GM18951 (cell line): ENCODE results near the gene OAT.
A peak's percentile ranks its signal among the peaks of the same experiment; 100 is the strongest.

Experiments used
- POLR2A ChIP-seq: IDR thresholded peaks from 4 replicates; pipeline ENCODE4 v1.6.1; 2011; ENCODE audit warnings: mild to moderate bottlenecking; ENCODE audit not compliant: insufficient read length, insufficient read depth; ENCODE audit errors: extremely low read depth
- in situ Hi-C: fragments of 300-500 bp; cut with MboI; formaldehyde crosslinking; loops from one replicate; pipeline ENCODE4 v1.12.0; 2022; ENCODE audit warnings: low sequenced_read_pairs, mixed read lengths, inconsistent platforms; ENCODE audit not compliant: unreplicated experiment

Gene OAT

GRCh38 chr10:124418726-124419501 lies at the start of gene OAT:
OAT (minus strand) TSS chr10:124418923; CDS start chr10:124412171, 6,752 bp downstream.
- TF ChIP-seq POLR2A, result peak; percentile 73
- in situ Hi-C loops, result no loop called here

DNA sequence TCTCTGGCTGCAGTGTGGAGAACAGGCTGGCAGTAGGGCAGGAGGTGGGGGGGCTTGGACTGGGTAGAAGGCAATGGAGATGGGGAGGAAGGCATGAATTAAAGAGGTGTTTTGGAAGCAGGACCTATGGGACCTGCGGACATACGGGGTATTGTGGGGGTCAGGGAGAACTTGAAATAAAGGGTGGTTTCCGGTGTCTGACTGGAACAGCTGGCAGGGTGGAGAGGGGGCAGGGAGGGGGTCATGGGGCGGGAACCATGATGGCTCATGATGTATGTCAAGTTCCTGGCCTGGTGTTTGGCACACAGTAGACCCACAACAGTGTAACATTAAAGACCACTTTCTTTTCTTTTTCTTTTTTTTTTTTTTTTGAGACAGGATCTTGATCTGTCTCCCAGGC lies 48.4 kb upstream of the OAT start:
- TF ChIP-seq POLR2A, result no peak
- in situ Hi-C loops, result no loop called here

GRCh38 chr10:124465777-124466488 lies 47.2 kb upstream of the OAT start:
- in situ Hi-C loops, result no loop called here
- TF ChIP-seq POLR2A, result no peak

DNA sequence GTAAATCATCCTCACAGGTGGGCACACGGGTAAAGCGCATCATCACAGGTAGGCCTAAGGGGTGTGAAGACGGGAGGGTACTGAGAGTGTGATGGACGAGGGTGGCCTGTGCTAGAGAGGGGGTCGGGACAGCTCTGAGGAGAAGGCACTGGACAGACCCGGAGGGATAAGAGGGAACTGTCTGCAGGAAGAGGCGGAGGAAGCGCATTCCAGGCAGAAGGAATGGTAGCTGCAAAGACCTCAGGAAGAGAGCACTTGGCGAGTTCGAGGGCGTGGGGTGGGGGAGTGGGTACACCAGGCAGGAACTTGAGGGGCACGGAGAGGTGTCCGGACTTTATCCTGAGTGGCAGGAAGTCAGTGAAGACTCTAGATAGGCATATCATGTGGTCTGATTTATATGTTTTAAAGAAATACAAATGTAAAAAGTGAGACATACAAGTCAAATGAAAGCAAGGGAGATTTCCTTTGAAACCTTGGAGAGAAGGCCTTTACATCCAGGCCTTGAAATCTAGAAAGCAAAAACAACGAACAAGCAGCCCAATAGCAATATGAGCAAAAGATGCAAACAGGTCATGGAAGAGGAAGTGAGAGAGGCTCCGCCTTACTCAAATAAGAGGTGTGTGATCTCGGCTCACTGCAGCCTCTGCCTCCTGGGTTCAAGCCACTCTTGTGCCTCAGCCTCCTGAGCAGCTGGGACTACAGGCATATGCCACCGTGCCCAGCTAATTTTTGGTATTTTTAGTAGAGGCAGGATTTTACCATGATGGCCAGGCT lies 46.5 kb upstream of the OAT start:
- in situ Hi-C loops, result no loop called here
- no peak for TF ChIP-seq POLR2A

DNA sequence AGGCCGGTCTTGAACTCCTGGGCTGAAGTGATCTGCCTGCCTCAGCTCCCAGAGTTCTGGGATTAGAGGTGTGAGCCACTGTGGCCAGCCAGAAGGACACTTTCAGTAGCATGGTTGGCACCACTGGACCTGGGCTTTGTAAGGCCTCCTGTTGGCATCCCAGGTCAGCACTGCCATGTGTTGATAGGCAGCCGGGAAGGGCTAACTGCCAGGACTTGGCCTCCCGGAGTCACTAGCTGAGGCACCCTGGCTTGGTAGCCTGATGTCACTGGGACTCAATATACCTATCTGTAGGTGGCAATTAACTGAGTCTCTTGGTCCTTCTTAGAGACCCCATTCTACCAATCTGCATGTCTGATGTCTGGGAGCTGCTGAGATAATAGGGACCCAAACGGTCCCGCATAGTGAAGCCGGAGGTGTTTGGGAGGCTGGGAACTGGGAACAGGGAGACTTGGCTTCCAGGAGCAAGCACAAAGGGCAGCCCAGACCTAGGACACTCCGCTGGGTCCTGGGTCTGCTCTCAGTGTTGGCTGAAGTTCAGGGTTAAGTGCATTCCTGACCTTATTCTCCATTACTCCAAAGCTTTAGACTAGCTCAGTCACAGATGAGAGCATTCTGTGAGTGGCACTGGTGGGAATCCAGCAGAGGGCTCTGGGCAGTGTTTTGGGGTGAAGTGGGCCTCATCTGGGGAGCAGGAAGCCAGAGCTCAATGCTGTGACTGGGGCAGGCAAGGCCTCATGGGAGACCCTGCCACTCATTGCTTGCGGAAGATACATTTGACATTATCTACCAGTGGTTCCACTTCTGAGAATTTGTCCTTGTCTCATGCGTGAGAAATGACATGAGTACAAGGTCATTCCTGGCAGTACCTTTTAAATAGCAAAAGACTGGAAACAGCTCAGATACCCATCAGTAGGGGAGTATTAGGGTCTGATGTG lies 45.6 kb upstream of the OAT start:
- in situ Hi-C loops, result no loop called here
- TF ChIP-seq POLR2A, result no peak

DNA sequence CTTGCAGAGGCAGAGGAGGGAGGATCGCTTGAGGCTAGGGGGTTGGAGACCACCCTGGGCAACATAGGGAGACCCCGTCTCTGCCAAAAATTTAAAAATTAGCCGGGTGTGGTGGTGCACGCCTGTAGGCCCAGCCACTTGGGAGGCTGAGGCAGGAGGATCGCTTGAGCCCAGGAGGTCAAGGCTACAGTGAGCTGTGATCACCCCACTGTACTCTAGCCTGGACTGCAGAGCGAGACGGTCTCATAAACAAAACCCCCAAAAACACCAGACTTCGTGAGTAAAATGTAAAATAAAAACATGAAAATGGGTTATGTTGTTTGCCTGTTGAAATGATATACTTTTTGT lies 43.6 kb upstream of the OAT start:
- no peak for TF ChIP-seq POLR2A
- in situ Hi-C loops, result no loop called here

- in situ Hi-C loops, result no loop called here
- TF ChIP-seq POLR2A, result peak; percentile 70
Measured at GRCh38 chr10:124461642-124462347, 43.1 kb upstream of the OAT start, which contains the start of gene LHPP. LHPP (plus strand) TSS chr10:124461823; CDS start chr10:124461863, 40 bp downstream.

DNA sequence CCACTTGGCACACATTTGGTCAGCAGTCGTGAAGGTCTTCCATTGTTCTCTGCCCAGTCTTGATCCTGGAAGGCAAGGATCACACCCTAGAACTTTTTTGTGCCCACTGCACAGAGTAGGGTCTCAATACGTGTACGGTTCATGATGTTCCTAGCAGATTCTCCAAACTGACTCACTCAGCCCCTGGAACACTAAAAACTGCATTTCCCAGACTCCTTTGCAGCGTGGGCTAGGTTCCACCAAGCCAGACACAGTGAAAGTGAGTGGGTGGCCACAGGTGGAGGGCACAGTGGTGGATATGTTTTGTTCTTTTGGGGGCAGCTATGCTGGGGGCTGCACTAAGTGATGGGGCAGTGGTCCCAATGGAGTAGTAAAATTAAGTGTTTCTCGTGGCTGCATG lies 41.4 kb upstream of the OAT start:
- in situ Hi-C loops, result no loop called here
- TF ChIP-seq POLR2A, result no peak

DNA sequence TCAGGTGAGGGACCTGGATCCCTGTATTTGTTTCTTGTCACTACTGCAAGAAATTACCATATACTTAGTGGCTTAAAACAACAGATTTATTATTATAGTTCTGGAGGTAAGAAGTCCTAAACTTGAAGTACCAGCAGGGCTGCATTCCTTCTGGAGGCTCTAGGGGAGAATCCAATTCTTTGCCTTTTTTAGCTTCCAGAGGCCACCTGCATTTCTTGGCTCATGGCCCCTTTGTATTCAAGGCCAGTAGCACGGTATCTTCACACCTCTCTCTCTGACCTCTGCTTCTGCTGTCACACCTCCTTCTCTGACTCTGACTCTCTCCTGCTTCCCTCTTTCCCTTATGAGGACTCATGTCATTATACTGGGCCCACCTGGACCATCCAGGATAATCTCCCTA lies 40.7 kb upstream of the OAT start:
- no peak for TF ChIP-seq POLR2A
- in situ Hi-C loops, result no loop called here

- no peak for TF ChIP-seq POLR2A
- in situ Hi-C loops, result no loop called here
Measured at GRCh38 chr10:124458889-124459288, 40.2 kb upstream of the OAT start.

GRCh38 chr10:124458473-124458872 lies 39.8 kb upstream of the OAT start:
- in situ Hi-C loops, result no loop called here
- no peak for TF ChIP-seq POLR2A

- TF ChIP-seq POLR2A, result no peak
- in situ Hi-C loops, result no loop called here
Measured at GRCh38 chr10:124455441-124455840, 36.7 kb upstream of the OAT start.
